Neutrophil (primary cell): ENCODE results near the gene ZNF177.

Source experiments
- H3K27ac ChIP-seq: fragments of 200-600 bp; sonication (generic); 2 replicates; pipeline ENCODE4 v1.5.1; 2016; ENCODE audit warnings: mild to moderate bottlenecking, moderate library complexity
- H3K27me3 ChIP-seq: fragments of 200-600 bp; sonication (generic); 2 replicates; pipeline ENCODE4 v1.6.0; 2016; ENCODE audit warnings: mild to moderate bottlenecking
- H3K36me3 ChIP-seq: fragments of 200-600 bp; sonication (generic); 2 replicates; pipeline ENCODE4 v1.5.1; 2017
- H3K4me1 ChIP-seq, 2 experiments: fragments of 200-600 bp in 1 of 2; sonication (generic) in 1 of 2; 1 replicate in 1 of 2; 2 replicates in 1 of 2; pipeline versions ENCODE4 v1.5.1 to v1.6.1; 2013 to 2016; ENCODE audit warnings: low read depth in 1 of 2, low read length in 1 of 2, mild to moderate bottlenecking in 1 of 2, moderate library complexity in 1 of 2; ENCODE audit not compliant: control insufficient read depth in 1 of 2, insufficient read depth in 1 of 2
- H3K4me3 ChIP-seq, 2 experiments: fragments of 200-600 bp in 1 of 2; sonication (generic) in 1 of 2; 1 replicate in 1 of 2; 2 replicates in 1 of 2; pipeline ENCODE4 v1.5.1; 2013 to 2016; ENCODE audit warnings: low read depth in 1 of 2, low read length in 1 of 2, mild to moderate bottlenecking in 1 of 2, moderate library complexity in 1 of 2
- H3K9me3 ChIP-seq: fragments of 200-600 bp; sonication (generic); 2 replicates; pipeline ENCODE4 v1.5.1; 2016
- TF ChIP-seq, protein P1 (sequence below): fragments of 200-600 bp; sonication (generic); IDR thresholded peaks from 2 replicates; pipeline ENCODE4 v1.5.1; 2016; ENCODE audit warnings: antibody characterized with exemption

Gene ZNF177

DNA sequence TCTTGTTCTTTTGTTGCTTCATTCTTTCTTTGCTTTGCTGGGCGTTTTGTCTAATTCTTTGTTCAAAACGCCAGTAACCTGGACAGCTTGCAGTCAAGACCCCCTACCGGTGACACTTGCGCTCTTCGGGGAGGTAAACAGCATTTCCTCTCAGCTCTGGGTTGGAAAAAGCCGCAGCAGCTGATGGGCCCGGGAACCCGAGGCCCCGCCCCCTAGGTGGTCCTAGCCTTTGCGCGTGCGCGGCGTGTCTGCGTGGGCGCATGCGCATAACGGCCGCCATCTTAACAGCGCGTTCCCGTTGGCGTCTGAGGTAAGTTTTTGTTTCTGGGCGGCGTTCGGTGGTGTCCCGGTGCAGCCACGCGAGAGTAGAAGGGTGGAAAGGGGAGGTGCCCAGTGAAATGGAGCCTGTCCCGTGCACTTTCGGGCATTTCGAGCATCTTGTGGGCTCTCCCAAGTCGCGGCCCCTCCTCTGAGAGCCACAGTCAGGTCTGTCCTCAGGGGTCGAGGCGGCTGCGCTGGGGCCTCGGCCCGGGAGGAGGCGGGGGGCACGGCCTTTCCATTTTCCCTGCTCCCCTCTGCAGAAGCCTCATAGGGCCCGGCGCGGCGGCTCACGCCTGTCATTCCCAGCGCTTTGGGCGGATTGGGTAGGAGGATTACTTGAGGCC, 38.8 kb upstream of the ZNF177 start, which contains the start of gene ZNF559:
ZNF559 (plus strand) TSS at position 261 of the 665 bp plus-strand sequence. CDS start 14,371 bp downstream, outside the sequence.
- peak within 1 kb of the TSS; percentile 80 to 92 for H3K4me3 ChIP-seq
- H3K4me1 ChIP-seq, result peaks cover 6 to 11% of the 10 kb centered on the region in 2 experiments
- no peaks in the 10 kb centered on the region for H3K36me3 ChIP-seq
- H3K27ac ChIP-seq, result peak within 1 kb of the TSS; percentile 89
- peaks cover 12% of the 10 kb centered on the region for H3K9me3 ChIP-seq
- TF ChIP-seq, protein P1, sequence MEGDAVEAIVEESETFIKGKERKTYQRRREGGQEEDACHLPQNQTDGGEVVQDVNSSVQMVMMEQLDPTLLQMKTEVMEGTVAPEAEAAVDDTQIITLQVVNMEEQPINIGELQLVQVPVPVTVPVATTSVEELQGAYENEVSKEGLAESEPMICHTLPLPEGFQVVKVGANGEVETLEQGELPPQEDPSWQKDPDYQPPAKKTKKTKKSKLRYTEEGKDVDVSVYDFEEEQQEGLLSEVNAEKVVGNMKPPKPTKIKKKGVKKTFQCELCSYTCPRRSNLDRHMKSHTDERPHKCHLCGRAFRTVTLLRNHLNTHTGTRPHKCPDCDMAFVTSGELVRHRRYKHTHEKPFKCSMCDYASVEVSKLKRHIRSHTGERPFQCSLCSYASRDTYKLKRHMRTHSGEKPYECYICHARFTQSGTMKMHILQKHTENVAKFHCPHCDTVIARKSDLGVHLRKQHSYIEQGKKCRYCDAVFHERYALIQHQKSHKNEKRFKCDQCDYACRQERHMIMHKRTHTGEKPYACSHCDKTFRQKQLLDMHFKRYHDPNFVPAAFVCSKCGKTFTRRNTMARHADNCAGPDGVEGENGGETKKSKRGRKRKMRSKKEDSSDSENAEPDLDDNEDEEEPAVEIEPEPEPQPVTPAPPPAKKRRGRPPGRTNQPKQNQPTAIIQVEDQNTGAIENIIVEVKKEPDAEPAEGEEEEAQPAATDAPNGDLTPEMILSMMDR, result peak; percentile 5
- H3K27me3 ChIP-seq, result no peaks in the 10 kb centered on the region

DNA sequence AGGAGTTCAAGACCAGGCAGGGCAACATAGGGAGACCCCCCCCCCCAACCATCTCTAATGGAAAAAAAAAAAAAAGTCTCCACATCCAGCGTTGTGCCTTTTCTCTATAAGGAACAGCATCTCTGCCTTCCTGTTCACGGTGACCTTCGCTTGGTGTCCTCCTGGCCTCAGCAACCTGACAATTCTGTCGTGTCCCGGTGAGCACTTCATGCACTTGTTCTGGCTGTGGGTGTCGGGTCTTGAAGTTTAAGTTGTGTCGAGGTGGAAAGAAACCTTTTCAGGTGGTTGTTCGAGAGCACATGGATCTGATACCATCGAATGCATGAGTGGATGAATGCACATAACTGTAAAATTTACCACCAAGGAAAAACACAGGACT, 38.2 kb upstream of the ZNF177 start:
- no peaks in the 10 kb centered on the region for H3K36me3 ChIP-seq
- H3K4me3 ChIP-seq, result peak overlapping the region; percentile 80 to 92
- H3K27ac ChIP-seq, result peak overlapping the region; percentile 89
- TF ChIP-seq, protein P1, result no peak
- H3K4me1 ChIP-seq, result peaks cover 6 to 11% of the 10 kb centered on the region in 2 experiments
- H3K27me3 ChIP-seq, result no peaks in the 10 kb centered on the region
- peaks cover 14% of the 10 kb centered on the region for H3K9me3 ChIP-seq

DNA sequence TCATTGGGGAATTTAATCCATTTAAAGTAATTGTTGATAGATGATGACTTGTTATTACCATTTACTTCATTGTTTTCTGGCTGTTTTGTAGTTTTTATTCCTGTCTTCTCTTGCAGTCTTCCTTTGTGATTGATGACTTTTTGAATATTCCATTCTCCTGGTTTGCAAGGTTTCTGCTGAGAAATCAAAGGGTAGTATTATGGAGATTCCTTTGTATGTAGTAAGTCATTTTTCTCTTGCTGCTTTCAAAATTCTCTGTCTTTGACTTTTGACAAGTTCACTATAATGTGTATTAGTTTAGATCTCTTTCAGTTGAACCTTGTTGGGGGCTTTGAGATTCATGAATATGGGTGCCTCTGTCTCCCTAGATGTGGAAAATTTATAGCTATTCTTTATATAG, 32.8 kb upstream of the ZNF177 start:
- Histone ChIP-seq H3K27me3 (no peaks in the 10 kb centered on the region), H3K36me3 (no peaks in the 10 kb centered on the region), H3K4me3 (no peak overlapping the region), H3K9me3 (peaks cover 31% of the 10 kb centered on the region), H3K27ac (no peak overlapping the region), H3K4me1 (no peaks in the 10 kb centered on the region)
- TF ChIP-seq, protein P1, result no peak

DNA sequence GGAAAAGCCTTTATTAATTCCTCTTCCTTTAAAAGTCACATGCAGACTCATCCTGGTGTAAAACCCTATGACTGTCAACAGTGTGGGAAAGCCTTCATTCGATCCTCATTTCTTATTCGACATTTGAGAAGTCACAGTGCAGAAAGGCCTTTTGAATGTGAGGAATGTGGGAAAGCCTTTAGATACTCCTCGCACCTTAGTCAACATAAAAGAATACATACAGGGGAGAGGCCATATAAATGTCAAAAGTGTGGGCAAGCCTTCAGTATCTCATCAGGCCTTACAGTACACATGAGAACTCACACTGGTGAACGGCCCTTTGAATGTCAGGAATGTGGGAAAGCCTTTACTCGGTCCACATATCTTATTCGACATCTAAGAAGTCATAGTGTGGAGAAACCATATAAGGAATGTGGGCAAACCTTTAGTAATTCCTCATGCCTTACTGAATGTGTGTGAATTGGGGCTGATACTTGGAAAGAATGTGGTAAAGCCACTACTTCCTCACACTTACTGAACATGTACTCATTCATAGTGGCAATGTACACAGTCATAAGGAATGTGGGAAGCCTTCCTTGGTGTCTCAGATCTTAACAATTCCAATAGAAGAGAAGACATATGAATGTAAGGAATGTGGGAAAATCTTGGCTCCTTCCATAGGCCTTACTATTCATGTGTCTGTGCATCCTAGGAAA, 20.1 kb upstream of the ZNF177 start:
- no peak overlapping the region for H3K4me3 ChIP-seq
- no peaks in the 10 kb centered on the region for H3K36me3 ChIP-seq
- TF ChIP-seq, protein P1, result no peak
- no peaks in the 10 kb centered on the region for H3K27me3 ChIP-seq
- H3K27ac ChIP-seq, result no peak overlapping the region
- H3K4me1 ChIP-seq, result no peaks in the 10 kb centered on the region
- peaks cover 53% of the 10 kb centered on the region for H3K9me3 ChIP-seq

DNA sequence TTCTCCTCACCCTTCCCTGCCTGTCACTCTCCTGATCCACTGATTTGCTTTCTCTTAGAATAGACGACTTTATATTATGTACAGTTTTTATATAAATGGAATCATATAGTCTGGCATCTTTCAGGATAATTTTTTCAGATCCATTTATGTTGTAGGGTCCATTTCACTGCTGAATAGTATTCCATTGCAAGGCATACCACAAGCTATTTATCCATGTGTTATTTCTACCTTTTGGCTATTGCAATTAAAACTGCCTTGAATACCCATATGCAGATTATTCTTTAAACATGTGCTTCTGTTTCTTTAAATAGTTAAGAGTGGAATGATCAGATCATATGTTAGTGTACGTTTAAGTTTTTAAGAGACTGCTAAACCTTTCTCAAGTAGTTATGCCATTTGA, 17.8 kb upstream of the ZNF177 start:
- no peaks in the 10 kb centered on the region for H3K36me3 ChIP-seq
- H3K27ac ChIP-seq, result no peak overlapping the region
- H3K4me1 ChIP-seq, result no peaks in the 10 kb centered on the region
- TF ChIP-seq, protein P1, result no peak
- H3K9me3 ChIP-seq, result peaks cover 51% of the 10 kb centered on the region
- no peak overlapping the region for H3K4me3 ChIP-seq
- no peaks in the 10 kb centered on the region for H3K27me3 ChIP-seq
